ENCODE data around the gene VPS37B. TPM values are rescaled to one million over a fixed set of nuclear protein-coding genes. Genes with fewer than 3 reads are reported as not detected.
A peak's percentile ranks its signal among the peaks of the same experiment; 100 is the strongest.

Gene VPS37B
- total RNA-seq, 4 donors from 2014 or later, result 4.8 to 8.2 (median 7.6) TPM

DNA sequence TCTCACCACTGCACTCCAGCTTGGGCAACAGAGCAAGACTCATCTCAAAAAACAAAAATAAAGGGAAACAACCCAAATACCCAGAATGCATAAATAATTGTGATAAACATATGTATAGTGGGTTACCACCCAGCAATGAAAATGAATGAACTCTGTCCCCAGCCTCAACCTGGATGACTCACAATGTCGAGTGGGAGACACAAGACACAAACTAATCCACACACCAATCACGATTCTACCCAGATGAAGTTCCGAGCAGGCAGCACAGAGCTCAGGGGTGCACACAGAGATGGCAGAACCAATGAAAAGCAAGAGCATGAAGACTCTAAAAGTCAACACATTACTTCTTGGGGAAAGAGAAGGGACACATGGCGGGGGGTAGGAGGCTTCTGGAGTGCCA, 43.2 kb upstream of the VPS37B start:
- ATAC-seq, result no peak
- H3K4me1 ChIP-seq, result peaks cover 3 to 10% of the 10 kb centered on the region in 2 donors

DNA sequence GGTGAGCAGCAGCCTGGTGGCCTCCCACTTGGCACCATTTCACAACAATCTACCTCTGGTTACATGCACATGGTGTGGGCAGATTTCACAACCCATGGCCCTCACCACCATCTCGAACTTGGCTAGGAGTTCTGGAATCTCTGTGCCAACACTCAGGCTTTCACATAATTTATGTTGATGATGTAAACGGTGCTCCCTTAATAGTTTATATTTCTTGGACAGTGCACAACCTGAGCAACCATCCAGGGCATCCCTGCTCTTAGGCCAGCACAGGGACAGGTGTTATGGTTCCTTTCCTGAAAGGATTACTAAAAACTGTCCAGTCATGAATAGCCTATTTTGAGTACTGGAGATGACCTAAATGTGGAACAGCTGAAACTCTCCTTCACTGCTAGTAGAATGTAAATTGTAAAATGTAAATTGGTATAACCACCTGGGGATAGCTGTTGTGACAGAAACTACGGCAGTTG, 41.7 kb upstream of the VPS37B start:
- no peaks in the 10 kb centered on the region for H3K27me3 ChIP-seq

More for the DNA sequence above, 43.2 kb upstream of the VPS37B start:
- TF ChIP-seq POLR2A (IDR thresholded peaks at IDR 0.05) (no peak), CTCF (IDR thresholded peaks at IDR 0.05 in 4 of 5, conservative IDR thresholded peaks at IDR 0.05 in 1 of 5) (no peak)
- DNase-seq, result no peak
- intact Hi-C loops (cut with DNase I; ENCODE audit: low total_unique reads) (no loop called here), in situ Hi-C loops (cut with MboI; ENCODE audit: low sequenced_read_pairs in 4 of 4) (no loop called here)
- no peak overlapping the region for H3K27ac ChIP-seq
- H3K27me3 ChIP-seq, result no peaks in the 10 kb centered on the region
- no peaks in the 10 kb centered on the region for H3K9me3 ChIP-seq
- H3K36me3 ChIP-seq, result no peaks in the 10 kb centered on the region
- no peak overlapping the region for H3K4me3 ChIP-seq

DNA sequence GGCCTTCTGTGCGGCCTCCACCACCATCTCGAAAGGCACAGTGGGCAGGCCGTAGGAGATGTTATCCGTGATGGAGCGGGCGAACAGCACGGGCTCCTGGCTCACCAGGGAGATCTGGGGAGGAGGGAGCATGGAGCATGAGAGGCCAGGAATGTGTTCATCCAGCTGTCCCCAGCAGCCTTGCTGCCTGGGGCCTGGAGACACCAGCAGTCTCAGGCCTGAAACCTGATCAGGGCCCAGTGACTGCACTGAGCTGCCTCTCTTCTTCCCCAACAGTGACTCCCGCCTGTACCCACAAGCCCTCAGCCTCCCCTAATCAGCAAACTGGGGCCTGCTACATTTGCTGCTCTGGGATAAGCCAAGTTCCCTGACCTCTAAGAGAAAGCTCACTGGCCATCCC, 39.4 kb upstream of the VPS37B start:
- TF ChIP-seq POLR2A (IDR thresholded peaks at IDR 0.05), result no peak
- no peak for TF ChIP-seq CTCF (IDR thresholded peaks at IDR 0.05 in 4 of 5, conservative IDR thresholded peaks at IDR 0.05 in 1 of 5)
- Histone ChIP-seq H3K4me1 (peaks cover 3 to 10% of the 10 kb centered on the region in 2 donors), H3K36me3 (no peaks in the 10 kb centered on the region), H3K9me3 (no peaks in the 10 kb centered on the region), H3K27ac (peak overlapping the region; percentile 33 to 55 (median 38)), H3K27me3 (no peaks in the 10 kb centered on the region), H3K4me3 (no peak overlapping the region)
- in situ Hi-C loops (cut with MboI; ENCODE audit: low sequenced_read_pairs in 4 of 4) (no loop called here), intact Hi-C loops (cut with DNase I; ENCODE audit: low total_unique reads) (no loop called here)
- DNase-seq (no peak), ATAC-seq (peak in 1 of 2 donors; percentile 24)

More for the DNA sequence above, 41.7 kb upstream of the VPS37B start:
- peak; percentile 17 to 62 for DNase-seq
- ATAC-seq, result peak; percentile 84 to 86
- in situ Hi-C loops (cut with MboI; ENCODE audit: low sequenced_read_pairs in 4 of 4), result no loop called here
- Histone ChIP-seq H3K27ac (peak overlapping the region in 2 of 4 donors; percentile 27 to 36), H3K9me3 (no peaks in the 10 kb centered on the region), H3K4me1 (peaks cover 3 to 10% of the 10 kb centered on the region in 2 donors), H3K36me3 (no peaks in the 10 kb centered on the region), H3K4me3 (no peak overlapping the region)
- intact Hi-C loops (cut with DNase I; ENCODE audit: low total_unique reads), result no loop called here
- TF ChIP-seq CTCF (IDR thresholded peaks at IDR 0.05 in 4 of 5, conservative IDR thresholded peaks at IDR 0.05 in 1 of 5) (no peak), POLR2A (IDR thresholded peaks at IDR 0.05) (no peak)

DNA sequence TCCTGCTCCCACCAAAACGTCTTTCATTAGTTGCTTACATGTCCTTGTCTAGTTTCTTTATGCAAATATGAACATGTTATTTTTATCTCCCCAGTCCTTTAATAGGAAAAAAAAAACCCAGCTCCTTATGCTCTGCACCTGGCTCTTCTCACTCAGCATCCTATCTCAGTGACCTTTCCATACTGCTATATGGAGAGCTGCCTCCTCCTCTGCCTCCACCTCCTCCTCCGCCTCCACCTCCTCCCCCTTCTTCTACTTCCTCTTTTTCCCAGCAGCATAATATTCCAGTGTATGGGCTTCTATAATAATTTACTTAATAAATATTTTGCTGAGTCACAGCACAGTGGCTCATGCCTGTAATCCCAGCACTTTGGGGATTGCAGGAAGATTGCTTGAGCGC, 38.8 kb upstream of the VPS37B start:
- DNase-seq, result no peak
- peaks cover 3 to 10% of the 10 kb centered on the region in 2 donors for H3K4me1 ChIP-seq
- in situ Hi-C loops (cut with MboI; ENCODE audit: low sequenced_read_pairs in 4 of 4), result no loop called here
- H3K4me3 ChIP-seq, result no peak overlapping the region
- no peaks in the 10 kb centered on the region for H3K27me3 ChIP-seq
- no peaks in the 10 kb centered on the region for H3K36me3 ChIP-seq
- no peaks in the 10 kb centered on the region for H3K9me3 ChIP-seq
- no peak overlapping the region for H3K27ac ChIP-seq
- no peak for ATAC-seq
- intact Hi-C loops (cut with DNase I; ENCODE audit: low total_unique reads), result no loop called here
- no peak for TF ChIP-seq CTCF (IDR thresholded peaks at IDR 0.05 in 4 of 5, conservative IDR thresholded peaks at IDR 0.05 in 1 of 5)
- TF ChIP-seq POLR2A (IDR thresholded peaks at IDR 0.05), result no peak

DNA sequence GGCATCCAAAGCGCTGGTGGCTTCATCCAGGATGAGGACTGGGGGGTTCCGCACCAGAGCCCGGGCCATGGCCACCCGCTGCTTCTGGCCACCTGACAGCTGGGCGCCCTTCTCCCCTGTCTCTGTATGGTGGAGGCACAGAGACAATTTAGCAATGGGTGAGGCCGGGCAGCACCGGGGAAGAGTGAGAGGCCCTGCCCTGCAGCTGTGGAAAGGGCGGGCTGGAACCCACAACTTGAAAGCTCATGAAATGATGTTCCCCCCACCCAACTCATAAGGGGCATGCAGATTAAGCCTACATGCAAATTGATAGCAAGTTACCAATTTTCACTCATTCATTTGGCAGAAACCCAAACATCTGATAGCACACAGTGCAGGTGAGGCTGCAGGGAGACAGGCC, 36.3 kb upstream of the VPS37B start:
- intact Hi-C loops (cut with DNase I; ENCODE audit: low total_unique reads) (no loop called here), in situ Hi-C loops (cut with MboI; ENCODE audit: low sequenced_read_pairs in 4 of 4) (no loop called here)
- ATAC-seq (no peak), DNase-seq (no peak)
- H3K4me1 ChIP-seq, result peaks cover 0 to 6% of the 10 kb centered on the region in 2 donors
- H3K4me3 ChIP-seq, result no peak overlapping the region
- H3K27me3 ChIP-seq, result no peaks in the 10 kb centered on the region
- TF ChIP-seq POLR2A (IDR thresholded peaks at IDR 0.05) (no peak), CTCF (IDR thresholded peaks at IDR 0.05 in 4 of 5, conservative IDR thresholded peaks at IDR 0.05 in 1 of 5) (no peak)
- no peaks in the 10 kb centered on the region for H3K36me3 ChIP-seq
- H3K27ac ChIP-seq, result no peak overlapping the region
- no peaks in the 10 kb centered on the region for H3K9me3 ChIP-seq
